Measurements from ENCODE around the gene PRODH2.

PRODH2 gene

GRCh38 chr19:35848919-35849505 lies 36.4 kb upstream of the PRODH2 start:
- no peak for DNase-seq
- no peak overlapping the region for H3K27ac ChIP-seq
- in situ Hi-C loops (cut with HindIII; ENCODE audit: low pct_ligation_motif_present, low sequenced_read_pairs) = no loop called here
- no peak overlapping the region for H3K4me3 ChIP-seq (ENCODE audit: low read depth, low read length)
- no peaks in the 10 kb centered on the region for H3K36me3 ChIP-seq (replicated peaks)
- no peak for TF ChIP-seq CTCF (IDR thresholded peaks at IDR 0.05; ENCODE audit: low read depth, low read length, missing control alignments)
- peaks cover 41% of the 10 kb centered on the region for H3K27me3 ChIP-seq (replicated peaks)

- TF ChIP-seq CTCF (IDR thresholded peaks at IDR 0.05; ENCODE audit: low read depth, low read length, missing control alignments) = no peak
- H3K4me3 ChIP-seq (ENCODE audit: low read depth, low read length) = no peak overlapping the region
- no peak for DNase-seq
- in situ Hi-C loops (cut with HindIII; ENCODE audit: low pct_ligation_motif_present, low sequenced_read_pairs) = no loop called here
- H3K27me3 ChIP-seq (replicated peaks) = peaks cover 44% of the 10 kb centered on the region
- H3K36me3 ChIP-seq (replicated peaks) = no peaks in the 10 kb centered on the region
- no peak overlapping the region for H3K27ac ChIP-seq
These were observed 35.8 kb upstream of the PRODH2 start for GRCh38 chr19:35848486-35848885.

- Histone ChIP-seq H3K27me3 (replicated peaks) (peaks cover 42% of the 10 kb centered on the region), H3K36me3 (replicated peaks) (no peaks in the 10 kb centered on the region)
- in situ Hi-C loops (cut with HindIII; ENCODE audit: low pct_ligation_motif_present, low sequenced_read_pairs) = no loop called here
These were observed 35.3 kb upstream of the PRODH2 start for GRCh38 chr19:35847911-35848310.

GRCh38 chr19:35846038-35846668 lies 33.5 kb upstream of the PRODH2 start:
- no peak overlapping the region for H3K4me3 ChIP-seq (ENCODE audit: low read depth, low read length)
- in situ Hi-C loops (cut with HindIII; ENCODE audit: low pct_ligation_motif_present, low sequenced_read_pairs) = no loop called here

More at GRCh38 chr19:35847911-35848310, 35.3 kb upstream of the PRODH2 start:
- DNase-seq = no peak
- Histone ChIP-seq H3K27ac (no peak overlapping the region), H3K4me3 (ENCODE audit: low read depth, low read length) (no peak overlapping the region)
- TF ChIP-seq CTCF (IDR thresholded peaks at IDR 0.05; ENCODE audit: low read depth, low read length, missing control alignments) = no peak

GRCh38 chr19:35845215-35846037 lies 32.8 kb upstream of the PRODH2 start:
- in situ Hi-C loops (cut with HindIII; ENCODE audit: low pct_ligation_motif_present, low sequenced_read_pairs) = no loop called here
- H3K27me3 ChIP-seq (replicated peaks) = peaks cover 27% of the 10 kb centered on the region
- DNase-seq = no peak
- H3K27ac ChIP-seq = no peak overlapping the region
- no peaks in the 10 kb centered on the region for H3K36me3 ChIP-seq (replicated peaks)
- TF ChIP-seq CTCF (IDR thresholded peaks at IDR 0.05; ENCODE audit: low read depth, low read length, missing control alignments) = no peak
- H3K4me3 ChIP-seq (ENCODE audit: low read depth, low read length) = no peak overlapping the region

More at GRCh38 chr19:35846038-35846668, 33.5 kb upstream of the PRODH2 start:
- H3K27me3 ChIP-seq (replicated peaks) = peaks cover 33% of the 10 kb centered on the region
- H3K36me3 ChIP-seq (replicated peaks) = no peaks in the 10 kb centered on the region
- no peak for DNase-seq
- H3K27ac ChIP-seq = no peak overlapping the region
- TF ChIP-seq CTCF (IDR thresholded peaks at IDR 0.05; ENCODE audit: low read depth, low read length, missing control alignments) = no peak
